ENCODE data around the gene SEPTIN5.

- TF ChIP-seq, protein P1, sequence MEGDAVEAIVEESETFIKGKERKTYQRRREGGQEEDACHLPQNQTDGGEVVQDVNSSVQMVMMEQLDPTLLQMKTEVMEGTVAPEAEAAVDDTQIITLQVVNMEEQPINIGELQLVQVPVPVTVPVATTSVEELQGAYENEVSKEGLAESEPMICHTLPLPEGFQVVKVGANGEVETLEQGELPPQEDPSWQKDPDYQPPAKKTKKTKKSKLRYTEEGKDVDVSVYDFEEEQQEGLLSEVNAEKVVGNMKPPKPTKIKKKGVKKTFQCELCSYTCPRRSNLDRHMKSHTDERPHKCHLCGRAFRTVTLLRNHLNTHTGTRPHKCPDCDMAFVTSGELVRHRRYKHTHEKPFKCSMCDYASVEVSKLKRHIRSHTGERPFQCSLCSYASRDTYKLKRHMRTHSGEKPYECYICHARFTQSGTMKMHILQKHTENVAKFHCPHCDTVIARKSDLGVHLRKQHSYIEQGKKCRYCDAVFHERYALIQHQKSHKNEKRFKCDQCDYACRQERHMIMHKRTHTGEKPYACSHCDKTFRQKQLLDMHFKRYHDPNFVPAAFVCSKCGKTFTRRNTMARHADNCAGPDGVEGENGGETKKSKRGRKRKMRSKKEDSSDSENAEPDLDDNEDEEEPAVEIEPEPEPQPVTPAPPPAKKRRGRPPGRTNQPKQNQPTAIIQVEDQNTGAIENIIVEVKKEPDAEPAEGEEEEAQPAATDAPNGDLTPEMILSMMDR (IDR thresholded peaks at IDR 0.05; ENCODE audit: insufficient read depth, low read depth, low read length), result no peak
- no peak for TF ChIP-seq EZH2 (IDR thresholded peaks at IDR 0.05; ENCODE audit: insufficient read depth, low read length)
Observed at GRCh38 chr22:19713245-19713644, 1.1 kb upstream of the SEPTIN5 start.

Data from astrocyte (in vitro differentiated cells and primary cell).